DMS 273 (cell line): Measurements from ENCODE around the gene ST3GAL3.

ENCODE experiments used
- DNase-seq: peaks from one replicate; lab custom pipeline; 2025; ENCODE audit not compliant: unreplicated experiment; lab: John Stamatoyannopoulos, UW

ST3GAL3 gene

GRCh38 chr1:43977376-43978263 is 270.3 kb downstream of the ST3GAL3 start:
- no peak for DNase-seq

GRCh38 chr1:43978264-43978550 is 270.9 kb downstream of the ST3GAL3 start:
- no peak for DNase-seq

GRCh38 chr1:43978551-43979260 is 271.4 kb downstream of the ST3GAL3 start, which contains the start of gene B4GALT2:
TSS of gene B4GALT2 (plus strand) at chr1:43979210. CDS start at chr1:43981161, 1,951 bp downstream.
- DNase-seq = peak; percentile 79

GRCh38 chr1:43979261-43979527 is 271.9 kb downstream of the ST3GAL3 start:
- no peak for DNase-seq

- peak; percentile 72 for DNase-seq
Measured at GRCh38 chr1:43979528-43980254, 272.4 kb downstream of the ST3GAL3 start.

- DNase-seq = no peak
Measured at GRCh38 chr1:43980255-43981134, 273.2 kb downstream of the ST3GAL3 start.
